Activated CD8-positive, alpha-beta T cell treated with anti-CD3 and anti-CD28 coated beads for 36 hours (primary cell): ENCODE measurements around the gene TCF7L2. TPM values are rescaled to one million over a fixed set of nuclear protein-coding genes. Genes with fewer than 3 reads are reported as not detected.

ENCODE experiments used
- ATAC-seq: fragments of 200-7000 bp; cut with Tn5 transposase; one replicate; pipeline ENCODE4 v1.10.0; 2021; ENCODE audit warnings: mild to moderate bottlenecking, moderate library complexity
- CTCF ChIA-PET: fragments of 350-600 bp; sonication (Branson Sonifier 250); formaldehyde crosslinking; loops from one replicate; lab custom pipeline; 2021; ENCODE audit warnings: antibody characterized with exemption; lab: Charles Lee
- POLR2A ChIA-PET: fragments of 350-600 bp; sonication (Branson Sonifier 250); formaldehyde crosslinking; loops from one replicate; lab custom pipeline; 2021; ENCODE audit warnings: antibody characterized with exemption; lab: Charles Lee
- DNase-seq: peaks from one replicate; pipeline ENCODE4 v3.0.0-alpha.2; 2020
- H3K27ac Mint-ChIP-seq: one replicate; pipeline ENCODE4 v1.8.0; 2021; ENCODE audit warnings: mild to moderate bottlenecking, mixed read lengths
- H3K27me3 Mint-ChIP-seq: one replicate; pipeline ENCODE4 v1.8.0; 2021; ENCODE audit warnings: mixed read lengths
- H3K36me3 Mint-ChIP-seq: one replicate; pipeline ENCODE4 v1.8.0; 2021; ENCODE audit warnings: low read depth, mixed read lengths
- H3K4me1 Mint-ChIP-seq: one replicate; pipeline ENCODE4 v1.8.0; 2021; ENCODE audit warnings: low read depth, mixed read lengths
- H3K4me3 Mint-ChIP-seq: one replicate; pipeline ENCODE4 v1.8.0; 2021; ENCODE audit warnings: mild to moderate bottlenecking, moderate library complexity, mixed read lengths
- H3K9me3 Mint-ChIP-seq: one replicate; pipeline ENCODE4 v1.8.0; 2021; ENCODE audit warnings: mixed read lengths
- intact Hi-C: fragments of 100-400 bp; cut with micrococcal nuclease; formaldehyde crosslinking; loops from one replicate; pipeline ENCODE4 v1.10.0; 2022
- total RNA-seq, 2 experiments: library from RNA; stranded (reverse); gene quantifications; one replicate each; pipeline ENCODE4 v1.2.3, GENCODE V29; 2021
- TF ChIP-seq, protein P1 (sequence below): fragments of 200-600 bp; IDR thresholded peaks from one replicate; pipeline ENCODE4 v1.8.0; 2022; ENCODE audit warnings: antibody characterized with exemption, mild to moderate bottlenecking

The TCF7L2 gene
- total RNA-seq, 2 experiments from 2014 or later, result 1.5 to 1.6 TPM

DNA sequence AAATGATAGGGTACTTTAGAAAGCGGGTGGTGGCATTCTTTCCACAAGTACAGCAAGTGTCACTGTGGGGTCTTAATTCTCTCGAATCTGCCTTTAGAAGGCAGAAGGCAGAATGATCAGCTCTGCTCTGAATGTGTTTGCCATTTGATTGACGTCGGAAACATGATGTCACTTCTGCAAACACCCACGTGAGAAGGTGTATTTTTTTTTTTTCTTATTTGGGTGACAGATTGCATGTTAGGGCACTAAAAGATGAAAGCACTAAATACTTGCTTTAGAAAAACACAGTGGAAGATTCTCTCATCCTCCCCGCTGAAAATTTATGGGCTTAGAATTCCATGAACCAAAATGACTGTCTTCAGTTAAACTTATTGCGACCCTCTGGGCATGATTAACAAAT is 150.2 kb downstream of the TCF7L2 start:
- Mint-ChIP-seq H3K36me3 (no peaks in the 10 kb centered on the region), H3K9me3 (no peaks in the 10 kb centered on the region), H3K4me3 (no peak overlapping the region), H3K27me3 (no peaks in the 10 kb centered on the region), H3K27ac (no peak overlapping the region), H3K4me1 (peaks cover 12% of the 10 kb centered on the region)
- TF ChIP-seq, protein P1, sequence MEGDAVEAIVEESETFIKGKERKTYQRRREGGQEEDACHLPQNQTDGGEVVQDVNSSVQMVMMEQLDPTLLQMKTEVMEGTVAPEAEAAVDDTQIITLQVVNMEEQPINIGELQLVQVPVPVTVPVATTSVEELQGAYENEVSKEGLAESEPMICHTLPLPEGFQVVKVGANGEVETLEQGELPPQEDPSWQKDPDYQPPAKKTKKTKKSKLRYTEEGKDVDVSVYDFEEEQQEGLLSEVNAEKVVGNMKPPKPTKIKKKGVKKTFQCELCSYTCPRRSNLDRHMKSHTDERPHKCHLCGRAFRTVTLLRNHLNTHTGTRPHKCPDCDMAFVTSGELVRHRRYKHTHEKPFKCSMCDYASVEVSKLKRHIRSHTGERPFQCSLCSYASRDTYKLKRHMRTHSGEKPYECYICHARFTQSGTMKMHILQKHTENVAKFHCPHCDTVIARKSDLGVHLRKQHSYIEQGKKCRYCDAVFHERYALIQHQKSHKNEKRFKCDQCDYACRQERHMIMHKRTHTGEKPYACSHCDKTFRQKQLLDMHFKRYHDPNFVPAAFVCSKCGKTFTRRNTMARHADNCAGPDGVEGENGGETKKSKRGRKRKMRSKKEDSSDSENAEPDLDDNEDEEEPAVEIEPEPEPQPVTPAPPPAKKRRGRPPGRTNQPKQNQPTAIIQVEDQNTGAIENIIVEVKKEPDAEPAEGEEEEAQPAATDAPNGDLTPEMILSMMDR, result no peak
- ATAC-seq (no peak), DNase-seq (no peak)
- ChIA-PET POLR2A (no interaction called here), CTCF (no interaction called here)
- intact Hi-C loops, result no loop called here

DNA sequence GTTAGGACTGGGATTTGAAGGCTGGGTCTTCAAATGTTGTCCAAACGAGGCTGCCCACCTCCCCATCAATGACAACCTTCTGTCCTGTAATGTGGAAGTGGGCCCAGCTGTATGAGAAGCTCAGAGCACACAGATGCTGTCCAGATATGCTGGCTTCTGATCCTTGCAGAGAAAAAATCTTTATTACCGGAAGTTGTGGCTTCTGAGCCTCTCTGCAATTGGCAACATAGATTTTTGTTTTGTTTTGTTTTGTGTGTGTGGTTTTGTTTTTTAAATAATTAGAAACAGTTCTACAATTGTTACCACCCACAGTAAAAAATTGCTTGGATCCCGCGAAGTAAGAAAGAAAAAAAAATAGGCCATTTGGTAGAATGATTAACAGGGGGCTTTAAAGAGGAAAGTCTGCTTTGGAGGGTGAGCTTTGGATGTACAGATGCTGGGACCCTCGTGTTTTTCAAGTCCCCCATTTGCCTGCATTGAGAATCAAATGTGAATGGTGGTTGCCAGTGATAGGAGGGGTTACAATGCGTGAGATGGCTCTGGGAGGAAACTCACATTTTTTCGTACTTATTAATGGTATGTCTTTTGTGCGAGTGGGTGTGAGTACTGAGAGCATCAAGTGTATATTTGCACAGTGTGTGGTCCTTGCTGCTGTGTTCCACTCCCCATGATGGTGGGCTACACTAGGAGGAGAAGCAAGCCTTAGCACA is 153.2 kb downstream of the TCF7L2 start:
- TF ChIP-seq, protein P1, result no peak
- ChIA-PET POLR2A (interaction anchor here (1.5 kb wide), 1 partner anchor 8 kb away, joined by 3 read pairs; no protein-coding TSS in a partner anchor), CTCF (no interaction called here)
- Mint-ChIP-seq H3K9me3 (no peaks in the 10 kb centered on the region), H3K27me3 (no peaks in the 10 kb centered on the region), H3K4me3 (no peak overlapping the region), H3K4me1 (no peaks in the 10 kb centered on the region), H3K27ac (no peak overlapping the region), H3K36me3 (no peaks in the 10 kb centered on the region)
- intact Hi-C loops, result no loop called here
- ATAC-seq (no peak), DNase-seq (no peak)

DNA sequence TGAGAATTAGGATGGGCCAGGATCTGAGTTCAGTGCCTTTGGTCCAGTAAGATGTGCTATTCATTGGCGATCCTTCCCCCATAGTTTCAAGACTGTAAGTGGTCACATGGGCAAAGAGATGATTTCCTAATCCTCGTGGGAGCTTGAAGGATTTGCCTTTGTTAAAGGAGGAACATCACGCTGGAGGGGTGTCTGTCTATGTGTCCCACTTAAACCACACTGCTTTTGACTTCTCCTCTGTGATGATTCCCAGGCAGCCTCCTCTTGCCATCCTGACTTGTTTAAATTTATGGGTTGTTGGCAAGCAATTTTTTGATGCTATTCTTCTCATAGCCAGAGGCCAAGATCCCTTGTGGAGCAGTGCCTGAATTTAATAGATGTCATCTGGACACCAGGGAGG is 154.0 kb downstream of the TCF7L2 start:
- intact Hi-C loops, result no loop called here
- H3K4me1 Mint-ChIP-seq, result no peaks in the 10 kb centered on the region
- CTCF ChIA-PET, result no interaction called here
- H3K9me3 Mint-ChIP-seq, result no peaks in the 10 kb centered on the region
- no peak overlapping the region for H3K4me3 Mint-ChIP-seq
- H3K27ac Mint-ChIP-seq, result no peak overlapping the region
- POLR2A ChIA-PET, result interaction anchor here (1.5 kb wide), 1 partner anchor 9 kb away, joined by 3 read pairs; no protein-coding TSS in a partner anchor
- H3K27me3 Mint-ChIP-seq, result no peaks in the 10 kb centered on the region
- no peaks in the 10 kb centered on the region for H3K36me3 Mint-ChIP-seq
- ATAC-seq (no peak), DNase-seq (no peak)
- TF ChIP-seq, protein P1, result no peak

DNA sequence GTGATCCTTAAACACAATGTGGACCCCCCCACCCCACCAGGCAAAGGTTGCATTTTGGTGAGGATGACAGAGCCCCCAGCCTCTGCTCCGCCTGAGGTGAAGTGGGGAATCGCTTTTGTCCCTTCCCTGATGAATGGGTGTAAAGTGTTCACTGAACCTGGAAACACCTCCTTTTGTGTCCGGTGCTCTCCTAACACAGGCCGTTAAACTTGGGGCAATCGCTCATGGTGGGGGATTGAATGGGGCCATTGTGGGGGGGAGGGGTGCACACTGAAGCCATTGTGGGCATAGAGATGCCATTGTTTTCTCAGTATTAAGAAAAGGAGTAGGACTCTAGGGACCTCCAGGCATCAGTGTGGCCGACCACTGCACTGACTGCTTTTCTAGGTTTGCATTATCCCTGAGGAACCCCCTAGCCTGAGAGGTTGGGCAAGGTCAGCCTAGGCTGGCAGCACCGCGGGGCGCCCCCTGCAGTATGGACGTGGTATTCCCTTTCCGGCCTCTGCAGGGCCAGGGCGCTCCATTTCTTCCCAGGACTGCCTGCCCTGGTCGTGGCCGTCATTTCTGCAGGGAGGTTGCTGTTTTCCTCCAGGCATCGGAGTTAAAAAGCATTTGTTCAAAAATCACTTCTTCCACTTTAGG is 158.3 kb downstream of the TCF7L2 start:
- intact Hi-C loops, result no loop called here
- peak; percentile 57 for DNase-seq
- H3K4me1 Mint-ChIP-seq, result no peaks in the 10 kb centered on the region

More for the DNA sequence above, 158.3 kb downstream of the TCF7L2 start:
- Mint-ChIP-seq H3K4me3 (no peak overlapping the region), H3K36me3 (no peaks in the 10 kb centered on the region), H3K27ac (no peak overlapping the region), H3K27me3 (no peaks in the 10 kb centered on the region), H3K9me3 (no peaks in the 10 kb centered on the region)
- ChIA-PET CTCF (interaction anchor here (1.0 to 1.3 kb wide), 2 partner anchors 21 to 122 kb away, joined by 3 to 7 read pairs; no protein-coding TSS in a partner anchor), POLR2A (no interaction called here)
- TF ChIP-seq, protein P1, result peak; percentile 82
- peak; percentile 53 for ATAC-seq
